B cell (primary cell): Measurements from ENCODE around the gene NANOS2. TPM values are rescaled to one million over a fixed set of nuclear protein-coding genes. Genes with fewer than 3 reads are reported as not detected.

Source experiments
- ATAC-seq: fragments of 200-7000 bp; cut with Tn5 transposase; one replicate; pipeline ENCODE4 v1.10.0; 2021; ENCODE audit warnings: low read depth, mild to moderate bottlenecking, moderate number of reproducible peaks, moderate library complexity
- CTCF ChIA-PET: fragments of 350-600 bp; sonication (Branson Sonifier 250); formaldehyde crosslinking; loops from one replicate; lab custom pipeline; 2021; ENCODE audit warnings: antibody characterized with exemption, inconsistent platforms; lab: Charles Lee
- POLR2A ChIA-PET: fragments of 350-600 bp; sonication (Branson Sonifier 250); formaldehyde crosslinking; loops from one replicate; lab custom pipeline; 2021; ENCODE audit warnings: antibody characterized with exemption; lab: Charles Lee
- DNase-seq: peaks from one replicate; pipeline ENCODE4 v3.0.0; 2013
- H2AFZ ChIP-seq: 2 replicates; pipeline ENCODE4 v1.6.1; 2012; ENCODE audit warnings: mild to moderate bottlenecking, low read depth, low read length; ENCODE audit not compliant: insufficient read depth, poor library complexity, severe bottlenecking
- H3K27ac ChIP-seq, 2 donors: 1 replicate in 1 of 2; 2 replicates in 1 of 2; pipeline ENCODE4 v1.5.1; 2012 to 2013; ENCODE audit warnings: low read length in 2 of 2, mild to moderate bottlenecking in 2 of 2, moderate library complexity in 1 of 2
- H3K27me3 ChIP-seq, 4 experiments: fragments of 200-600 bp in 1 of 4; sonication (generic) in 1 of 4; replicated peaks in 1 of 4; 1 replicate in 2 of 4; 2 replicates in 2 of 4; pipeline versions ENCODE4 v1.6.1 to v1.7.0; 2013 to 2016; ENCODE audit warnings: low read length in 3 of 4, mild to moderate bottlenecking in 2 of 4, mixed read lengths in 1 of 4, moderate library complexity in 1 of 4; ENCODE audit not compliant: insufficient read depth in 4 of 4, control insufficient read depth in 3 of 4; ENCODE audit errors: control extremely low read depth in 1 of 4
- H3K36me3 ChIP-seq, 2 experiments: replicated peaks in 1 of 2; 1 replicate in 1 of 2; 2 replicates in 1 of 2; pipeline versions ENCODE4 v1.6.1 to v1.7.1; 2013; ENCODE audit warnings: low read length in 1 of 2; ENCODE audit not compliant: insufficient read depth in 2 of 2, control insufficient read depth in 1 of 2; ENCODE audit errors: control extremely low read depth in 1 of 2, extremely low read depth in 1 of 2
- H3K4me1 ChIP-seq, 2 donors: fragments of 200-600 bp in 1 of 2; sonication (generic) in 1 of 2; 1 replicate in 1 of 2; 2 replicates in 1 of 2; pipeline versions ENCODE4 v1.5.1 to v1.6.1; 2013 to 2017; ENCODE audit warnings: low read length in 2 of 2; ENCODE audit not compliant: control insufficient read depth in 2 of 2, insufficient read depth in 2 of 2
- H3K4me2 ChIP-seq: replicated peaks from 2 replicates; pipeline ENCODE3; 2012; ENCODE audit warnings: mild to moderate bottlenecking, low read depth, low read length; ENCODE audit not compliant: poor library complexity, severe bottlenecking
- H3K4me3 ChIP-seq, 5 experiments: fragments of 200-600 bp in 1 of 5; sonication (generic) in 1 of 5; 1 replicate in 3 of 5; 2 replicates in 2 of 5; pipeline versions ENCODE4 v1.5.1 to v1.7.0; 2011 to 2016; ENCODE audit warnings: low read length in 4 of 5, mild to moderate bottlenecking in 4 of 5, low read depth in 2 of 5, control low read depth in 1 of 5, moderate library complexity in 1 of 5; ENCODE audit not compliant: insufficient read depth in 1 of 5; ENCODE audit errors: control extremely low read depth in 1 of 5, extremely low read depth in 1 of 5
- H3K79me2 ChIP-seq: fragments of 200-600 bp; sonication (generic); one replicate; pipeline ENCODE4 v1.6.0; 2016; ENCODE audit warnings: low read length; ENCODE audit not compliant: control insufficient read depth, insufficient read depth
- H3K9ac ChIP-seq: fragments of 200-600 bp; sonication (generic); 2 replicates; pipeline ENCODE4 v1.6.1; 2017; ENCODE audit warnings: mild to moderate bottlenecking, low read length, moderate library complexity
- H3K9me3 ChIP-seq, 3 donors: one replicate each; pipeline versions ENCODE4 v1.6.1 to v1.7.1; 2013; ENCODE audit warnings: low read length in 2 of 3; ENCODE audit not compliant: control insufficient read depth in 2 of 3, insufficient read depth in 1 of 3; ENCODE audit errors: control extremely low read depth in 1 of 3
- H4K20me1 ChIP-seq: 2 replicates; pipeline ENCODE4 v1.6.0; 2012; ENCODE audit warnings: mild to moderate bottlenecking, low read length; ENCODE audit not compliant: insufficient read depth, control insufficient read depth, poor library complexity, severe bottlenecking
- H3K27ac Mint-ChIP-seq: one replicate; pipeline ENCODE4 v1.8.0; 2021; ENCODE audit warnings: mixed read lengths
- H3K27me3 Mint-ChIP-seq: one replicate; pipeline ENCODE4 v1.8.0; 2021; ENCODE audit warnings: mixed read lengths
- H3K4me1 Mint-ChIP-seq: one replicate; pipeline ENCODE4 v1.8.0; 2021; ENCODE audit warnings: mixed read lengths
- H3K4me3 Mint-ChIP-seq: one replicate; pipeline ENCODE4 v1.8.0; 2021; ENCODE audit warnings: mixed read lengths
- H3K9me3 Mint-ChIP-seq: one replicate; pipeline ENCODE4 v1.8.0; 2022; ENCODE audit warnings: mixed read lengths; ENCODE audit not compliant: insufficient read depth
- EZH2 ChIP-seq: IDR thresholded peaks from 2 replicates; pipeline ENCODE4 v1.6.1; 2012; ENCODE audit warnings: borderline replicate concordance, low read depth, mild to moderate bottlenecking, moderate library complexity, low read length; ENCODE audit not compliant: insufficient read depth, poor library complexity, severe bottlenecking
- WGBS: methylation state at CpG from one replicate; pipeline ENCODE4 v1.1.5; 2013; ENCODE audit warnings: missing lambda C conversion rate; ENCODE audit not compliant: insufficient coverage; 5-methylcytosine and 5-hydroxymethylcytosine counted together
- intact Hi-C: fragments of 100-400 bp; cut with micrococcal nuclease; formaldehyde crosslinking; loops from one replicate; pipeline ENCODE4 v1.10.0; 2022
- polyA plus RNA-seq: library from polyadenylated mRNA; depleted of rRNA; stranded (reverse); fragments of >200 nt; gene quantifications from 2 replicates; pipeline ENCODE4 v1.2.3, GENCODE V29; 2012
- total RNA-seq, 2 donors: library from RNA; stranded (reverse); fragments of 120-200 nt in 1 of 2; gene quantifications; 1 replicate in 1 of 2; 2 replicates in 1 of 2; pipeline versions ENCODE4 v1.2.3 to v1.2.4, GENCODE V29; 2013 to 2022
- TF ChIP-seq, protein P1 (sequence below): fragments of 200-600 bp; IDR thresholded peaks from one replicate; pipeline ENCODE4 v1.8.0; 2022; ENCODE audit warnings: antibody characterized with exemption, mild to moderate bottlenecking

NANOS2 gene
- total and polyA plus RNA-seq, 2 donors (not counting 1 experiment from before 2014, with no cell fraction given): not detected

DNA sequence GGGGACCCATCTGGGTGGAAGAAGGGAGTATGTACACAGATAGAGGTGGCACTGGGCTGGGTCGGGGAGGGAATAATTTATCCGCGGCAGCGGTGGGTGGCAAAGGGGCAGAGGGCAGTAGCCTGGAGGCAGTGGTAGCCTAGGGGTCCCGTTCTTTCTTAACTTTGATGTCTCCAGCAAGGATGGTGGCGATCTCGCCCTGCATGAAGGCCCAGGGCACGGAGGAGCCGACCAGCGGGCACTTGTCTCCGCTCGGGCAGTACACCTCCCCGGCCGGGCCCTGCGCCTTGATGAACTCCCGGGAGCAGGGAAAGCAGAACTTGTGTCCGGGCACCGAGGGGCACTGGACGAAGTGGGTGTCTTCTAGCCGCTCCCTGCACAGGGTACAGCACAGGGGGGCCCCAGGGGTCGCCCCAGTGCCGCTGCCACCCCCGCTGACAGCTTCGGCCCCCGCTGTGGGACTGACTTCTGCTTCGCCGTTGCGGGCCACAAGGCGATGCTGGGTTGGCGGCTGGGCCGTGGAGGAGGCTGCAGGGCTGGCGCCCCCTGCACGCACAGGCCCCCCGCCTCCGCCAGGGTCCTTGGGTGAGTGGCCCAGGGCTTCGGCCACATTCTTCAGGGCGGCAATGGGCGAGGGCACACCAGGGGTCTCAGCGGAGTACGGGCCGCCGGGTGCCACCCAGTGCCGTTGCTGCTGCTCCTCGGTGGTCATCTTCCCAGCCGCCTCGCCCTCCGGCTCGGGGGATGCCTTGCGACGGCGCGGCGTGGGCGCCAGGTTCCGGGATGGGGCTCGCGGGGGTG lies 30.5 kb downstream of the NANOS2 start:
- no peak overlapping the region for H3K4me3 ChIP-seq

More for the DNA sequence above, 30.5 kb downstream of the NANOS2 start:
- no peak overlapping the region for H3K27ac Mint-ChIP-seq
- peak overlapping the region; percentile 97 for H3K4me2 ChIP-seq
- no peak overlapping the region for H3K27ac ChIP-seq
- H3K27me3 Mint-ChIP-seq: peaks cover 3% of the 10 kb centered on the region
- H2AFZ ChIP-seq: no peak overlapping the region
- no peaks in the 10 kb centered on the region for H3K9me3 Mint-ChIP-seq
- peaks cover 28% of the 10 kb centered on the region for H3K4me1 Mint-ChIP-seq
- H4K20me1 ChIP-seq: peaks cover 39% of the 10 kb centered on the region
- peaks cover 24 to 39% of the 10 kb centered on the region in 2 donors for H3K4me1 ChIP-seq
- peaks cover 0 to 4% (median 1%) of the 10 kb centered on the region in 4 experiments for H3K27me3 ChIP-seq
- peaks cover 0 to 2% (median 0%) of the 10 kb centered on the region in 3 donors for H3K9me3 ChIP-seq
- peaks cover 0 to 4% of the 10 kb centered on the region in 2 experiments for H3K36me3 ChIP-seq
- H3K4me3 Mint-ChIP-seq: peak overlapping the region; percentile 82
- ATAC-seq (no peak), DNase-seq (no peak)
- TF ChIP-seq, protein P1, sequence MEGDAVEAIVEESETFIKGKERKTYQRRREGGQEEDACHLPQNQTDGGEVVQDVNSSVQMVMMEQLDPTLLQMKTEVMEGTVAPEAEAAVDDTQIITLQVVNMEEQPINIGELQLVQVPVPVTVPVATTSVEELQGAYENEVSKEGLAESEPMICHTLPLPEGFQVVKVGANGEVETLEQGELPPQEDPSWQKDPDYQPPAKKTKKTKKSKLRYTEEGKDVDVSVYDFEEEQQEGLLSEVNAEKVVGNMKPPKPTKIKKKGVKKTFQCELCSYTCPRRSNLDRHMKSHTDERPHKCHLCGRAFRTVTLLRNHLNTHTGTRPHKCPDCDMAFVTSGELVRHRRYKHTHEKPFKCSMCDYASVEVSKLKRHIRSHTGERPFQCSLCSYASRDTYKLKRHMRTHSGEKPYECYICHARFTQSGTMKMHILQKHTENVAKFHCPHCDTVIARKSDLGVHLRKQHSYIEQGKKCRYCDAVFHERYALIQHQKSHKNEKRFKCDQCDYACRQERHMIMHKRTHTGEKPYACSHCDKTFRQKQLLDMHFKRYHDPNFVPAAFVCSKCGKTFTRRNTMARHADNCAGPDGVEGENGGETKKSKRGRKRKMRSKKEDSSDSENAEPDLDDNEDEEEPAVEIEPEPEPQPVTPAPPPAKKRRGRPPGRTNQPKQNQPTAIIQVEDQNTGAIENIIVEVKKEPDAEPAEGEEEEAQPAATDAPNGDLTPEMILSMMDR: no peak
- TF ChIP-seq EZH2: no peak
- POLR2A ChIA-PET: interaction anchor here (2.9 kb wide), 1 partner anchor 18 kb away, joined by 33 read pairs; the partner anchor contains the start of gene MYPOP
- no peak overlapping the region for H3K9ac ChIP-seq
- intact Hi-C loops: loop anchor here (1.0 kb wide), 1 partner anchor 67 kb away; no protein-coding TSS in a partner anchor
- peaks cover 29% of the 10 kb centered on the region for H3K79me2 ChIP-seq
- CTCF ChIA-PET: interaction anchor here (1.9 to 3.4 kb wide), 2 partner anchors 21 to 23 kb away, joined by 7 to 24 read pairs; partner anchors contain the start of genes FOXA3 and SYMPK
- 96% methylated on average over 57 of the region's 57 CpGs for WGBS
